Ovary (tissue), 10 donors: ENCODE data around the gene IL18R1. TPM values are rescaled to one million over a fixed set of nuclear protein-coding genes. Genes with fewer than 3 reads are reported as not detected.

Experiments
- DNase-seq, 5 donors: peaks; one replicate each; pipeline ENCODE4 v3.0.0-alpha.2; 2019 to 2020
- H3K27ac ChIP-seq, 2 donors: fragments of 200-600 bp; one replicate each; pipeline versions ENCODE4 v1.5.1 to v1.8.0; 2019 to 2022
- H3K27me3 ChIP-seq: fragments of 200-600 bp; one replicate; pipeline ENCODE4 v1.8.0; 2022
- H3K36me3 ChIP-seq: fragments of 200-600 bp; sonication (generic); one replicate; pipeline ENCODE4 v1.5.1; 2019
- H3K4me1 ChIP-seq: one replicate; pipeline ENCODE4 v1.8.1; 2013; ENCODE audit warnings: mild to moderate bottlenecking, moderate library complexity; ENCODE audit not compliant: insufficient read depth
- H3K4me3 ChIP-seq: fragments of 200-600 bp; sonication (generic); one replicate; pipeline ENCODE4 v1.5.1; 2017
- H3K9me3 ChIP-seq, 2 donors: fragments of 200-600 bp in 1 of 2; sonication (generic) in 1 of 2; one replicate each; pipeline versions ENCODE4 v1.5.1 to v1.8.1; 2013 to 2019; ENCODE audit warnings: mild to moderate bottlenecking in 1 of 2, moderate library complexity in 1 of 2
- EP300 ChIP-seq: sonication (generic); formaldehyde crosslinking; IDR thresholded peaks from one replicate; pipeline ENCODE4 v1.6.1; 2017; ENCODE audit warnings: antibody characterized with exemption
- POLR2A ChIP-seq: fragments of 450-650 bp; IDR thresholded peaks from one replicate; pipeline ENCODE4 v1.6.1; 2017; ENCODE audit warnings: antibody characterized with exemption, mild to moderate bottlenecking, moderate library complexity
- WGBS, 3 donors: extraction: QIAGEN DNeasy Blood & Tissue Kit in 1 of 3; methylation state at CpG; one replicate each; pipeline versions ENCODE4 v1.1.5 to v1.1.7; 2013 to 2017; 5-methylcytosine and 5-hydroxymethylcytosine counted together
- intact Hi-C, 4 donors: fragments of 100-400 bp; cut with DNase I; formaldehyde crosslinking; loops; one replicate each; pipeline versions ENCODE4 v1.11.0 to v1.15.1; 2022 to 2023
- long read RNA-seq, 3 donors: library from polyadenylated mRNA in 2 of 3; unstranded in 2 of 3; transcript quantifications; one replicate each; pipeline ENCODE4 v2.0.0 and lab custom pipeline, GENCODE V29; 2021 to 2026
- polyA plus RNA-seq, 2 donors: library from polyadenylated mRNA; stranded (reverse); fragments of 200-250 nt in 1 of 2; fragments of 350-450 nt in 1 of 2; fragmentation: Illumina TruSeq in 1 of 2; extraction: RNeasy Lipid Tissue Mini Kit (QIAGEN cat#74804) in 1 of 2; gene quantifications; one replicate each; pipeline ENCODE4 v1.2.3, GENCODE V29; 2013 to 2014
- total RNA-seq, 7 donors: library from RNA; depleted of rRNA in 2 of 7; stranded (reverse); fragments of >200 nt in 2 of 7; fragmentation: NEBNext Ultra II Directional in 3 of 7; extraction: Animal tissue kit (Norgen Biotek cat#: 25700) in 3 of 7; gene quantifications; one replicate each; pipeline versions ENCODE4 v1.1.0 to v1.2.4, GENCODE V29; 2016 to 2023
- TF ChIP-seq, protein P1 (sequence below), 3 donors: fragments of 450-650 bp in 2 of 3; fragments of 200-600 bp in 1 of 3; IDR thresholded peaks; one replicate each; pipeline versions ENCODE4 v1.5.1 to v1.8.0; 2016 to 2022; ENCODE audit warnings: antibody characterized with exemption in 3 of 3, mild to moderate bottlenecking in 1 of 3
- donor health status: DM: no; HTN: no; CAD: no; lungs with moderate emphysema.
- donor health status: DM: no; HTN: no; CAD: no.
- donor health status: Bipolar disorder and iron deficiency.
- donor health status: DM: yes; HTN: yes; CAD: no.
- donor health status: DM: no; HTN: no; CAD: no.
- donor health status: DM: yes; HTN: yes; CAD: no.

The IL18R1 gene, protein sequence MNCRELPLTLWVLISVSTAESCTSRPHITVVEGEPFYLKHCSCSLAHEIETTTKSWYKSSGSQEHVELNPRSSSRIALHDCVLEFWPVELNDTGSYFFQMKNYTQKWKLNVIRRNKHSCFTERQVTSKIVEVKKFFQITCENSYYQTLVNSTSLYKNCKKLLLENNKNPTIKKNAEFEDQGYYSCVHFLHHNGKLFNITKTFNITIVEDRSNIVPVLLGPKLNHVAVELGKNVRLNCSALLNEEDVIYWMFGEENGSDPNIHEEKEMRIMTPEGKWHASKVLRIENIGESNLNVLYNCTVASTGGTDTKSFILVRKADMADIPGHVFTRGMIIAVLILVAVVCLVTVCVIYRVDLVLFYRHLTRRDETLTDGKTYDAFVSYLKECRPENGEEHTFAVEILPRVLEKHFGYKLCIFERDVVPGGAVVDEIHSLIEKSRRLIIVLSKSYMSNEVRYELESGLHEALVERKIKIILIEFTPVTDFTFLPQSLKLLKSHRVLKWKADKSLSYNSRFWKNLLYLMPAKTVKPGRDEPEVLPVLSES
- total RNA-seq (1 to 10 TPM in 5 of 7 donors, under 1 TPM in 2; 0.83 to 3.1 (median 1.7) TPM), polyA plus RNA-seq (1 to 10 TPM in 1 of 2 donors, under 1 TPM in 1; 0.93 to 1.5 TPM)
- long read RNA-seq, donor 1, partial matches to known transcripts: 2 of 5 reads
- long read RNA-seq, donor 1, other reads (novel, unspliced or antisense): 3 of 5 reads
- long read RNA-seq, donor 2: 0 reads
- long read RNA-seq, donor 3, partial matches to known transcripts: 1 of 3 reads
- long read RNA-seq, donor 3, other reads (novel, unspliced or antisense): 1 of 3 reads

DNA sequence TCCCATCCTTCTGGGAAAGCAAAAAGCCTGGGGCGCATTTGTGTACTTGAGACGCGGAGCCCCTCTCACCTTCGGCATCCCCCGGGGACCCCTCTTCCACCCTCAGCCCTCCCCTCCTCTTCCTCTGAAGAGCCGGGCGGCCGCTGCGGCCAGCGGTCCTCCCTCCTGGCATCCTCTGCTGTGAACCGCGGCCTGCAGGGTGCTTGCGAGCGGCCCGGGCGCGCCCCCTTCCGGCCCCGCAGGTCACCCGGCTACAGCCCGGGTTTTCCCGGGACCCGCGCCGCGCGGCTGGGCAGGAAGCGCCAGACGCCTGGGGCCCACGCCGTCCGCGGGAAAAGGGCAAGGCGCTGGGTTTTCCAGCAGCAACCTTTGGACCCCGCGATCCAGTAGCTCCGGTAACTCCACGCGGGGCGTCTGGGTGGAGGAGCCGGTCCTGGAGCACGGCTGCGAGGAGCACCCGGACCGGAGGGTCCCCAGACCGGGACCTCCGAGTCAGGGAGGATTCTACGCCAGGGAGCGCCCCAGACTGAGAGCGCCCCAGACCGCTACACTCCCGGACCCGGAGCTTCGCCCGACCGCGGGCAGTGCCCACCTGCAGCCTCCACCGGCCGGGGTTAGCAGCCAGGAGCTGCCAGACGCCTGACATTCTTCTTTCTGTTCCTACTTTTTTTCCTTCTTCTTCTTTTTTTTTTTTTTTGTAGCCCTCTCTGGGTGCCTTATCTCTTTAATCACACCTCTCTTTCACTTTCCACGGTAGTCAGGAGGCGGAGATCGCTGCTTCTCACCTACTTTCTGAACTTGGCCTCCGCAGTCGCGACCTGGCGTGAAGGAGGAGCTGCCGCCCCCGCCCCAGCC is at the start of gene IL18R1:
Gene IL18R1, plus strand, starts transcription at position 271 of the 855 bp plus-strand sequence. CDS start 6,865 bp downstream, outside the sequence.
- Histone ChIP-seq H3K9me3 (no peaks in the 10 kb centered on the region), H3K36me3 (no peaks in the 10 kb centered on the region), H3K27me3 (no peaks in the 10 kb centered on the region), H3K27ac (peak within 1 kb of the TSS; percentile 17 to 28), H3K4me3 (peak within 1 kb of the TSS; percentile 69), H3K4me1 (no peaks in the 10 kb centered on the region)
- DNase-seq: peak; percentile 66 to 84 (median 73)
- intact Hi-C loops: loop anchor here in 2 of 4 donors (10.0 kb wide), 3 partner anchors 71 to 341 kb away; no protein-coding TSS in a partner anchor
- WGBS, 3 donors: 2 to 3% (median 2%) methylated on average over 68 to 69 of the region's 69 CpGs
- TF ChIP-seq EP300 (no peak), POLR2A (no peak)
- TF ChIP-seq, protein P1, sequence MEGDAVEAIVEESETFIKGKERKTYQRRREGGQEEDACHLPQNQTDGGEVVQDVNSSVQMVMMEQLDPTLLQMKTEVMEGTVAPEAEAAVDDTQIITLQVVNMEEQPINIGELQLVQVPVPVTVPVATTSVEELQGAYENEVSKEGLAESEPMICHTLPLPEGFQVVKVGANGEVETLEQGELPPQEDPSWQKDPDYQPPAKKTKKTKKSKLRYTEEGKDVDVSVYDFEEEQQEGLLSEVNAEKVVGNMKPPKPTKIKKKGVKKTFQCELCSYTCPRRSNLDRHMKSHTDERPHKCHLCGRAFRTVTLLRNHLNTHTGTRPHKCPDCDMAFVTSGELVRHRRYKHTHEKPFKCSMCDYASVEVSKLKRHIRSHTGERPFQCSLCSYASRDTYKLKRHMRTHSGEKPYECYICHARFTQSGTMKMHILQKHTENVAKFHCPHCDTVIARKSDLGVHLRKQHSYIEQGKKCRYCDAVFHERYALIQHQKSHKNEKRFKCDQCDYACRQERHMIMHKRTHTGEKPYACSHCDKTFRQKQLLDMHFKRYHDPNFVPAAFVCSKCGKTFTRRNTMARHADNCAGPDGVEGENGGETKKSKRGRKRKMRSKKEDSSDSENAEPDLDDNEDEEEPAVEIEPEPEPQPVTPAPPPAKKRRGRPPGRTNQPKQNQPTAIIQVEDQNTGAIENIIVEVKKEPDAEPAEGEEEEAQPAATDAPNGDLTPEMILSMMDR (IDR thresholded peaks at IDR 0.05): peak; percentile 43 to 67 (median 61)

DNA sequence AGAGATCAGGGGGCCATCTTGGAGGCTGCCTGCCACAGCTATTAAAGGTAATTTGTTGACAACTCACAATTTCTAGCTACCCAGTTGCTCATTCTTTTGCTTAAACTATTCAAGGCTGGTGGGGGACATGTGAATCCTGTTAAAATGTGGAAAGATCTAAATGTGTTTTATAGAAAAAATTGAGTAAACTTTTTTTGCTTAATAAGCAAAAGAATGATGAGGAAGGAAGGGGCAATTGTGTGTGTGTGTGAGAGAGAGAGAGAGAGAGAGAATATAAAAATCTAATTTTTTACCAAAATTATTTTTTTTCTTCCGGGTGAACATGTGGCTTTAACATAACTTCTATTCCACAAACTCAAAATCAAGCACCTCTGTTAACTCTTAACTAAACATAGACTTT is 49.5 kb upstream of the IL18R1 start:
- intact Hi-C loops: no loop called here
- 47 to 81% (median 49%) methylated on average over 1 of the region's 1 CpG for WGBS, 3 donors
- no peak for DNase-seq
- Histone ChIP-seq H3K9me3 (no peaks in the 10 kb centered on the region), H3K36me3 (no peaks in the 10 kb centered on the region), H3K27ac (no peak overlapping the region), H3K27me3 (no peaks in the 10 kb centered on the region), H3K4me1 (no peaks in the 10 kb centered on the region), H3K4me3 (no peak overlapping the region)
- TF ChIP-seq POLR2A (no peak), EP300 (no peak)
- TF ChIP-seq, protein P1 (IDR thresholded peaks at IDR 0.05): no peak

DNA sequence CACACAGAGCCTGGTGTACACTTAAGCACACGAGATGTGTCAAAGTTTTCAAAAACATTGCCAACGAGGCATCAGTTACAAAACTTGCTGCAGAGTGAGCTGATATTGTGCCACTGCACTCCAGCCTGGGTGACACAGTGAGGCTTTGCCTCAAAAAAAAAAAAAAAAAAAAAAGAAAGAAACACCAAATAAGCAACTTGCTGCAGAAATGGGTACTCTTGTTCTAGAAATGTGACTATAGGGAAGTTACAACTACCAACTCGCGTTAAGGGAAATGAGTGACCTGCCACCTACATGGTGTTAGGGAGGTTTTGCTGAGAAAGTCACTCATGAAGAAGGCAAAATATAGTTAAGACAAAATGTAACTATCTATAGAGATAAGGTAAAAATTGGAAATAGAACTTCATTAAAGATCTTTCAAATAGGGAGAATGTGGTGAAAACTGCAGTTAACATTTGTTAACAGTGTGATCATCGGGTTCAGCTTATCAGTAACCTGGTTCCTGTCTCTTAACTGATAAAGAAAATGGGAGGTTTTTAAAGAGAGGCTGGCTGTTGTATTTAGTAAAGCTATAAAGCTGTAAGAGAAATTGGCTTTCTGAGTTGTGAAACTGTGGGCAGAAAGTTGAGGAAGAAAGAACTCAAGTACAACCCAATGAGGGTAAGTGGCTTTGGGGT is 44.5 kb upstream of the IL18R1 start, which contains the start of gene IL1RL1:
Gene IL1RL1, plus strand, starts transcription at position 600 of the 677 bp plus-strand sequence. CDS start 26,702 bp downstream, outside the sequence.
- Histone ChIP-seq H3K4me3 (no peak within 1 kb of the TSS), H3K27me3 (no peaks in the 10 kb centered on the region), H3K4me1 (no peaks in the 10 kb centered on the region), H3K9me3 (no peaks in the 10 kb centered on the region), H3K27ac (no peak within 1 kb of the TSS), H3K36me3 (no peaks in the 10 kb centered on the region)
- 61 to 74% (median 66%) methylated on average over 5 of the region's 5 CpGs for WGBS, 3 donors
- intact Hi-C loops: no loop called here
- TF ChIP-seq, protein P1 (IDR thresholded peaks at IDR 0.05): no peak
- TF ChIP-seq EP300 (no peak), POLR2A (no peak)
- DNase-seq: no peak
